ENCODE data around the gene BAIAP2L1.

Gene BAIAP2L1

DNA sequence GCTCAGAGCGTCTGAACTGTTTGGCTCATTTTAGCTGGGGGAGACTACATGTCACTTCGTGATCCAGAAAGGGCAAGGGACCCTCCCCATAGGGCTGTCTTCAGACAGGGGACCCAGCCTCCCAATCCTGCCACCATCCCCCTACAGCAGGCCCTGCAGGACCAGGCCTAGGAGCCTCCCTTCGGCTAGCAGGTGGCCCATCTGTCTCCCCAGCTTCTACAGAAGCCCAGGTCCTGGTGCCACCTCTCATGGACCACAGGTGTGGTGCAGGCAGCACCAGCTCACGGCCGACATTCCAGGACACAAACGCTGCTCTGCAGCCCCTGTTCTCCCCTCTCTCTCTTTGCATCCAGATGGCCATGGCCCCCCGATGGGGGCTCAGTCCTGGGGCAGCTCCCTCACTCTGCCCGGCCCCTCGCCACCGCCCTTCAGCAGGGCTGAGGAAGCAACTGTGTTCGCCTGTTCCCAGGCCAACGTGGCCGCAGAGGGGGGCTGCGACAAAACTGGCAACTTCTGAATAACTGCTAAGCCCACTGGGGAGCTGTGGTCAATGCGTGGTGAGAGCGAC lies 159.1 kb downstream of the BAIAP2L1 start:
- H3K9me3 ChIP-seq (ENCODE audit: severe bottlenecking) = no peaks in the 10 kb centered on the region
- H3K4me3 ChIP-seq (ENCODE audit: low read depth, low read length) = no peak overlapping the region
- H3K27ac ChIP-seq = 0 out of 2 replicates have a peak overlapping the region, but pooled peaks have one; percentile 42
- DNase-seq = no peak
- H3K27me3 ChIP-seq (ENCODE audit: insufficient read depth, low read depth, severe bottlenecking) = no peaks in the 10 kb centered on the region
- peaks cover 74% of the 10 kb centered on the region for H3K36me3 ChIP-seq
- TF ChIP-seq, protein P1, sequence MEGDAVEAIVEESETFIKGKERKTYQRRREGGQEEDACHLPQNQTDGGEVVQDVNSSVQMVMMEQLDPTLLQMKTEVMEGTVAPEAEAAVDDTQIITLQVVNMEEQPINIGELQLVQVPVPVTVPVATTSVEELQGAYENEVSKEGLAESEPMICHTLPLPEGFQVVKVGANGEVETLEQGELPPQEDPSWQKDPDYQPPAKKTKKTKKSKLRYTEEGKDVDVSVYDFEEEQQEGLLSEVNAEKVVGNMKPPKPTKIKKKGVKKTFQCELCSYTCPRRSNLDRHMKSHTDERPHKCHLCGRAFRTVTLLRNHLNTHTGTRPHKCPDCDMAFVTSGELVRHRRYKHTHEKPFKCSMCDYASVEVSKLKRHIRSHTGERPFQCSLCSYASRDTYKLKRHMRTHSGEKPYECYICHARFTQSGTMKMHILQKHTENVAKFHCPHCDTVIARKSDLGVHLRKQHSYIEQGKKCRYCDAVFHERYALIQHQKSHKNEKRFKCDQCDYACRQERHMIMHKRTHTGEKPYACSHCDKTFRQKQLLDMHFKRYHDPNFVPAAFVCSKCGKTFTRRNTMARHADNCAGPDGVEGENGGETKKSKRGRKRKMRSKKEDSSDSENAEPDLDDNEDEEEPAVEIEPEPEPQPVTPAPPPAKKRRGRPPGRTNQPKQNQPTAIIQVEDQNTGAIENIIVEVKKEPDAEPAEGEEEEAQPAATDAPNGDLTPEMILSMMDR (IDR thresholded peaks at IDR 0.05; ENCODE audit: low read depth, low read length) = no peak

All from WERI-Rb-1 (cell line).